ENCODE data around the gene XKR3.

DNA sequence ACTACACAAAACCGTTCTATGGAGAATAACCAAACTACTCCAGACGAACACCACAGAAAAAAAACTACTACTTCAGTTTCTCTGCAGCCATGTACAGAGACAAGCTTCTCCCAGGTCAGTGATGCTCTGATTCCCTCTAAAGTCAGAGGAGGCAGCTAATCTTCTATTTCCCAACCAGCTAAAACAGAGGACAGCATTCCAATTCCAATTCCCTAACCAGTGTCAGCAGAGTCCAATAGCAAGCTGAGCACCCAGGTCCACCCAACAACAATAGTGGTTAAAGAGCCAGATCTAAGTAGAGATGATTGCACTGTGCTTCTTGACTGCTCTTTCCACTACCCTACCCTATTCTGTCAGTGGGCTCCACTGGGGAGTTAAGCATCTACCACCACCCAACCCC is 6.7 kb downstream of the XKR3 start:
- TF ChIP-seq POLR2A (IDR thresholded peaks at IDR 0.05; ENCODE audit: low read length) (no peak), GATA1 (IDR thresholded peaks at IDR 0.05; ENCODE audit: low read depth, low read length) (no peak)

Data from erythroblast (primary cell).